Lower lobe of right lung (tissue), 2 donors: ENCODE results near the gene MAD2L2. TPM values are rescaled to one million over a fixed set of nuclear protein-coding genes. Genes with fewer than 3 reads are reported as not detected.

Experiments used
- ATAC-seq, 2 donors: fragments of 200-7000 bp; cut with Tn5 transposase; one replicate each; pipeline ENCODE4 v1.9.1; 2020 to 2022; ENCODE audit warnings: mild to moderate bottlenecking in 2 of 2, moderate library complexity in 2 of 2
- DNase-seq: peaks from one replicate; pipeline ENCODE4 v3.0.0-alpha.2; 2020
- H3K27ac ChIP-seq: fragments of 200-600 bp; one replicate; pipeline ENCODE4 v1.8.0; 2022
- H3K27me3 ChIP-seq: fragments of 200-600 bp; one replicate; pipeline ENCODE4 v1.8.0; 2022; ENCODE audit warnings: low read depth
- H3K36me3 ChIP-seq: fragments of 200-600 bp; one replicate; pipeline ENCODE4 v1.8.0; 2022; ENCODE audit warnings: mild to moderate bottlenecking
- H3K4me1 ChIP-seq: fragments of 200-600 bp; one replicate; pipeline ENCODE4 v1.8.0; 2022
- H3K4me3 ChIP-seq: fragments of 200-600 bp; one replicate; pipeline ENCODE4 v1.8.0; 2022; ENCODE audit warnings: mild to moderate bottlenecking
- H3K9me3 ChIP-seq: fragments of 200-600 bp; one replicate; pipeline ENCODE4 v1.8.0; 2022
- intact Hi-C: fragments of 100-400 bp; cut with DNase I; formaldehyde crosslinking; loops from one replicate; pipeline ENCODE4 v1.11.0; 2022
- long read RNA-seq: library from polyadenylated mRNA; unstranded; transcript quantifications from one replicate; pipeline ENCODE4 v2.0.0, GENCODE V29; 2021
- total RNA-seq: library from RNA; stranded (reverse); fragmentation: NEBNext Ultra II Directional; extraction: Animal tissue kit (Norgen Biotek cat#: 25700); gene quantifications from one replicate; pipeline ENCODE4 v1.2.1, GENCODE V29; 2021
- TF ChIP-seq, protein P1 (sequence below): fragments of 200-600 bp; IDR thresholded peaks from one replicate; pipeline ENCODE4 v1.8.0; 2022; ENCODE audit warnings: antibody characterized with exemption, mild to moderate bottlenecking
- donor health status: DM: no; HTN: yes; CAD: no; lungs with severe emphysema.

Gene MAD2L2
- 20.8 TPM for total RNA-seq
- long read RNA-seq, transcript MAD2L2-207 (9 exons, 1,118 nt): major isoform, 22 of 31 reads
- long read RNA-seq, partial matches to known transcripts: 2 of 31 reads
- long read RNA-seq, other reads (novel, unspliced or antisense): 5 of 31 reads

DNA sequence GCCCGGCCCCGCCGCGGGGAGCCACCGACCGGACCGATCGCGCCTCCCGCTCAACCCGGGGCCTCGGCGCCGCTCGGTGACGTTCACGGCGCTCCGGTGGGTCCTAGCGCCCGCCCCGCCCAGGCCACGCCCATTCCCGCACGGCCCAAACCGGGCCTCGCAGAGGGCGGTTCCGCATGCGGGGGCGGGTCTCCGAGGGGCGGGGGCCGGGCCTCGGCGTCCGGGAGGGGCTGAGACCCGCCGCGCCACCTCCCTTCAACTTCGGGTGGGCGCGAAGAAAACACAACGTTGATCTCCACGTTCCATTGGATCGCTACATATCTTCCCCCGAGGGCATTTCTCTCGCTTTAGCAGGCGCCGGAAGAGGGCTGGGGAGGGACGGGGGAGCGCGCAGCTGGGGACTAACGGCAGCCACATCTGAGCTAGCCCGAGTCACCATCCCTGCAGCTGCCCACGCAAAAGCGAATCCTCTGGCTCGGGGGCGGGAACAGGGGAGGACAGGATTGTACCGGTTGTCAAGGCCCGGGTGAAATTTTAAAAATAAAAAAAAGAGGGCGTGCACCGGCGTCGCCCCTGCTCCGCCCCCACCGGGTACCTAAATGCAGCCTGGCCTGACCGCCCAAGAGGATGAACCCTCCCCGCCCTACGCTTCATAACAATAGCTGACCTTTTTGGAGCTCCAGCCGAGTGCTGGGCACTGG lies at the start of gene MAD2L2:
Gene MAD2L2, minus strand, starts transcription at position 78 of the 701 bp plus-strand sequence. CDS start 547 bp downstream, outside the sequence.
- DNase-seq (peak; percentile 91), ATAC-seq (peak; percentile 98 to 99)
- intact Hi-C loops: no loop called here
- Histone ChIP-seq H3K27me3 (peaks cover 4% of the 10 kb centered on the region), H3K4me1 (peaks cover 14% of the 10 kb centered on the region), H3K36me3 (peaks cover 13% of the 10 kb centered on the region), H3K27ac (peak within 1 kb of the TSS; percentile 80), H3K9me3 (no peaks in the 10 kb centered on the region), H3K4me3 (peak within 1 kb of the TSS; percentile 84)
- TF ChIP-seq, protein P1, sequence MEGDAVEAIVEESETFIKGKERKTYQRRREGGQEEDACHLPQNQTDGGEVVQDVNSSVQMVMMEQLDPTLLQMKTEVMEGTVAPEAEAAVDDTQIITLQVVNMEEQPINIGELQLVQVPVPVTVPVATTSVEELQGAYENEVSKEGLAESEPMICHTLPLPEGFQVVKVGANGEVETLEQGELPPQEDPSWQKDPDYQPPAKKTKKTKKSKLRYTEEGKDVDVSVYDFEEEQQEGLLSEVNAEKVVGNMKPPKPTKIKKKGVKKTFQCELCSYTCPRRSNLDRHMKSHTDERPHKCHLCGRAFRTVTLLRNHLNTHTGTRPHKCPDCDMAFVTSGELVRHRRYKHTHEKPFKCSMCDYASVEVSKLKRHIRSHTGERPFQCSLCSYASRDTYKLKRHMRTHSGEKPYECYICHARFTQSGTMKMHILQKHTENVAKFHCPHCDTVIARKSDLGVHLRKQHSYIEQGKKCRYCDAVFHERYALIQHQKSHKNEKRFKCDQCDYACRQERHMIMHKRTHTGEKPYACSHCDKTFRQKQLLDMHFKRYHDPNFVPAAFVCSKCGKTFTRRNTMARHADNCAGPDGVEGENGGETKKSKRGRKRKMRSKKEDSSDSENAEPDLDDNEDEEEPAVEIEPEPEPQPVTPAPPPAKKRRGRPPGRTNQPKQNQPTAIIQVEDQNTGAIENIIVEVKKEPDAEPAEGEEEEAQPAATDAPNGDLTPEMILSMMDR: no peak

DNA sequence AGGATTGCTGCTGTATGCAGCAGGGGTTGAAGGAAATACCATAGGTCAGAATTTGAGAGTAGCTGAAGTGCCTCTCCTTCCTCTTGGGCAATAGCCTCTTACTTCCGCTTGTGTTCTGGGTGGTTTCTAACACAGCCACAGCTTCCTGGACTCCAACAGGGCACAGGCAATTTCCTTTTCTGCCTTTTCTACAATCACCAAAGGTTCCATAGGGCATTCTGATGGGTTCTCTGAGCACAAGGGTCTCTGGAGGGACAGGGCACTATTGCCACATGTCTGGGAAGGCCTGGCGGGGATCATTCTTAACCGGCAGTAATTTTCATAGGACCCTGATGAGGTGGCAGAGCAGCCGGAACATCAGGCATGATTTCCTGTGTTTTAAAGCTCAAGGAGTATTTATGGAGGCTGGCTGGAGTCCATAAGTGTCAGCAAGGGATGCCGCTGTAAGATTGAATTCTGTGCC lies 49.5 kb upstream of the MAD2L2 start:
- Histone ChIP-seq H3K36me3 (no peaks in the 10 kb centered on the region), H3K4me1 (peaks cover 60% of the 10 kb centered on the region), H3K27me3 (no peaks in the 10 kb centered on the region), H3K27ac (peak overlapping the region; percentile 88), H3K4me3 (peak overlapping the region; percentile 46), H3K9me3 (no peaks in the 10 kb centered on the region)
- TF ChIP-seq, protein P1: no peak
- peak; percentile 88 to 92 for ATAC-seq
- intact Hi-C loops: no loop called here
- DNase-seq: no peak

DNA sequence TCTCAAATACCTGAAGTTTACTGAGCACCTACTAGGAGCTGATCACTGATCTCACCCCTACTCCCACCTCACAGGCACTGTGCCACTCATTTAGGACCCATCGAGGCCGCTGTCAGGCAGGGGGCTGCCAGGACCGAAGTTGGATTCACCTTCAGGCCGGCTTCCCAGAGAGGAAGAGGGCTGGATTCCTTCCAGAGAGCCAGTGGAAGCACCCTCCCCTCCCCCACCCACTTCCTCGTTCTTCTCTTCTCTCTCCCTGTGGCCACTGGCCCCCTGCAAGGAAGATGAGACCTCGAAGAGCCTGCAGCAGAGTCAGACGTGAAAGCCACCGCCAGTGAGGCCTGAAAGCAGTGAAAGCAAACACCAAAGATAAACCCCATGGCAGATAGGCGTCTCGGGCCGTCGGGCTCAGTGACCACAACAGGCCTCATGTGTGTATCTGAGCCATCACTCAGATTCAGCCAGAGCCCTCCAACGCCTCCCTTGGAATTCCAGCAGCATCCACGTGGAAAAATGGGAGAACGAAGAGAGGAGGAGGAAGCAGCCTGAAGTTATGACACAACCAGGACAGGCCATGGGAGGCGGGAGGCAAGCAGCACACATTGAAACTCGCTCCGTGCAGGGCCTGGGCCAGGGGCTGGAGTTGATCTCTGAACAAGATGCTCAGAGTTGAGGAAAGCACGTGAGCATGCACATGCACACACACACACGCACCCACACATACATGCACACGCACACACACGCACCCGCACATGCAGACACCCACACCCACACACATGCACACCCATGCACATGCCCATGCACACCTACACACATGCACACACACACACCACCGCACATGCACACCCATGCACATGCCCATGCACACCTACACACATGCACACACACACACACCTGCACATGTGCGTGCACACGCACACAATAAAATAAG lies 48.8 kb upstream of the MAD2L2 start:
- H3K36me3 ChIP-seq: no peaks in the 10 kb centered on the region
- DNase-seq: no peak
- TF ChIP-seq, protein P1: no peak
- H3K4me1 ChIP-seq: peaks cover 53% of the 10 kb centered on the region
- peak overlapping the region; percentile 88 for H3K27ac ChIP-seq
- H3K27me3 ChIP-seq: no peaks in the 10 kb centered on the region
- no peaks in the 10 kb centered on the region for H3K9me3 ChIP-seq
- intact Hi-C loops: no loop called here
- peak overlapping the region; percentile 46 for H3K4me3 ChIP-seq
- peak in 1 of 2 donors; percentile 24 for ATAC-seq

DNA sequence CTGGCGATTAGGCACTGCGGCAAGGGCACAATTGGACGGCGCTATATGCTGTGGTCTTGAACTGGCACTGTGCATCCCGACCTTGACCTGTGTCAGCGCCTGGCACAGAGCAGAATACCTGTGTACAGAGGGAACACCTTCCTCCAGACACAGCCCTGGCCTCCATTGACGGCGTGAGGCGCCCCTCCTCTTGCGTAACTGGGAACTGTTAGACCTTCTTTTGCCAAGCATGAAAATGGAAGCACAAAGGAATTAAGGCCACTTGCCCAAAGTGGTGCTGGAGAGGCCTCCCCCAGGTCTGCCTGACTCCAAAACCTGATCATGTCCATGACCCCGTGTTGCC lies 48.2 kb upstream of the MAD2L2 start:
- Histone ChIP-seq H3K9me3 (no peaks in the 10 kb centered on the region), H3K27ac (peak overlapping the region; percentile 88), H3K36me3 (no peaks in the 10 kb centered on the region), H3K4me3 (no peak overlapping the region), H3K27me3 (no peaks in the 10 kb centered on the region), H3K4me1 (peaks cover 51% of the 10 kb centered on the region)
- ATAC-seq (no peak), DNase-seq (no peak)
- TF ChIP-seq, protein P1: no peak
- intact Hi-C loops: no loop called here

DNA sequence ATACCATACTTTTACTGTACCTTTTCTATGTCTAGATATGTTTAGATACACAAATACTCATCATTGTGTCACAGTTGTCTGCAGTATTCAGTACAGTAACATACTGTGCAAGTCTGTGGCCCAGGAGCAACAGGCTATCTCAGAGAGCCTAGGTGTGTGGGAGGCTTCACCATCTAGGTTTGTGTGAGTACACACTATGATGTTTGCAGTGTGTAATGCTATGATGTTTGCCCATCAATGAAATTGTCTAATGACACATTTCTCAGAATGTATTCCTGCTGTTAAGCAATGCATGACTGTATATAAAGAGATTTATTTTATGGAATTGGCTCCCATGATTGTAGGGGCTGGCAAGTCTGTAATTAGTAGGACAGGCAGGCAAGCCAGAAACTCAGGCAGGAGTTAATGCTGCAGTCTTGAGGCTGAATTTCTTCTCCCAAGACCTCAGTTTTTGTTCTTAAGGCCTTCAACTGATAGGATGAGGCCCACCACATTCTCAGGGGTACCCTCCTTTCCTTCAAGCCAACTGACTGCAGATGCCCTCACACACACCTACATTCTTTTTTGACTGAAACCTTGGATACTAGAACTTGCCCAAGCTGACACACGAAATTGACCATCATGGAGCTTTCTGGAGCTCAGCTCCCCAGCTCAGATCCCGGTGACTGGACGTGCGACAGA lies 47.3 kb upstream of the MAD2L2 start:
- H3K36me3 ChIP-seq: no peaks in the 10 kb centered on the region
- no peaks in the 10 kb centered on the region for H3K27me3 ChIP-seq
- ATAC-seq (no peak), DNase-seq (no peak)
- H3K4me1 ChIP-seq: peaks cover 49% of the 10 kb centered on the region
- TF ChIP-seq, protein P1: no peak
- intact Hi-C loops: no loop called here
- no peaks in the 10 kb centered on the region for H3K9me3 ChIP-seq
- H3K4me3 ChIP-seq: no peak overlapping the region
- no peak overlapping the region for H3K27ac ChIP-seq
